ENCODE results near the gene PAIP2B. TPM values are rescaled to one million over a fixed set of nuclear protein-coding genes. Genes with fewer than 3 reads are reported as not detected.

Gene PAIP2B
- total and polyA plus RNA-seq, 2 of the 4 experiments (the other 2 are of a cell fraction): 0.15 to 0.18 TPM

- Histone ChIP-seq H3K9me3 (ENCODE audit: control insufficient read depth, insufficient read depth, low read length) (no peaks in the 10 kb centered on the region), H3K27me3 (ENCODE audit: control insufficient read depth, insufficient read depth, low read length) (peaks cover 14% of the 10 kb centered on the region), H3K36me3 (ENCODE audit: control insufficient read depth, insufficient read depth, low read length) (no peaks in the 10 kb centered on the region), H3K79me1 (ENCODE audit: low read depth in 1 of 2, low read length in 2 of 2) (no peaks in the 10 kb centered on the region), H4K20me1 (ENCODE audit: insufficient read depth, low read length) (no peaks in the 10 kb centered on the region), H3K14ac (replicated peaks; ENCODE audit: low read depth, low read length) (no peak overlapping the region), H3K56ac (ENCODE audit: extremely low read depth, insufficient read depth, low read length) (no peak overlapping the region), H3K4ac (ENCODE audit: low read depth, low read length) (no peak overlapping the region), H3K27ac (ENCODE audit: insufficient read depth, low read length) (no peak overlapping the region), H3K23ac (ENCODE audit: low read depth, low read length) (no peak overlapping the region), H2BK5ac (ENCODE audit: low read depth, low read length, poor library complexity, severe bottlenecking) (no peak overlapping the region), H3K9me1 (ENCODE audit: insufficient read depth, low read length) (no peaks in the 10 kb centered on the region), H4K5ac (ENCODE audit: low read depth, low read length) (no peak overlapping the region), H3K4me3 (ENCODE audit: insufficient read depth, low read depth, low read length) (no peak overlapping the region), H2BK15ac (ENCODE audit: low read depth, low read length) (no peak overlapping the region), H2AFZ (replicated peaks; ENCODE audit: low read length, poor library complexity) (no peak overlapping the region), H4K8ac (ENCODE audit: low read depth in 2 of 2, low read length in 2 of 2) (no peak overlapping the region), H3K4me2 (ENCODE audit: low read depth, low read length) (no peak overlapping the region), H2BK20ac (ENCODE audit: low read depth, low read length) (no peak overlapping the region), H3K9ac (ENCODE audit: low read depth, low read length) (no peak overlapping the region), H2AK5ac (ENCODE audit: low read depth, low read length) (no peak overlapping the region), H2BK120ac (ENCODE audit: low read depth, low read length) (no peak overlapping the region), H3K4me1 (ENCODE audit: control insufficient read depth, insufficient read depth, low read length) (no peaks in the 10 kb centered on the region), H2AK9ac (replicated peaks; ENCODE audit: low read depth, low read length, poor library complexity) (no peak overlapping the region), H3K18ac (ENCODE audit: low read depth, low read length) (no peak overlapping the region), H4K91ac (ENCODE audit: insufficient read depth, low read depth, low read length) (no peak overlapping the region)
- WGBS, 2 experiments (ENCODE audit: extremely low coverage in 2 of 2, insufficient read length in 1 of 2): 50% methylated on average over 1 of the region's 1 CpG; no CpG with 5 or more reads in 1 of the 2 experiments
- ChIA-PET CTCF (no interaction called here), POLR2A (ENCODE audit: unreplicated experiment) (no interaction called here)
- ATAC-seq (ENCODE audit: low read depth) (no peak), DNase-seq (no peak)
- intact Hi-C loops (cut with micrococcal nuclease) (no loop called here), dilution Hi-C loops (cut with HindIII; ENCODE audit: low sequenced_read_pairs, unreplicated experiment) (no loop called here), in situ Hi-C loops (cut with MboI; ENCODE audit: low sequenced_read_pairs) (no loop called here)
- BruUV-seq (replicated peaks): no TSS peak
- TF ChIP-seq CEBPB (IDR thresholded peaks at IDR 0.05; ENCODE audit: low read depth, low read length): no peak
- no peak for TF ChIP-seq USF2 (IDR thresholded peaks at IDR 0.05; ENCODE audit: low read depth, low read length)
- no peak for TF ChIP-seq RFX5 (IDR thresholded peaks at IDR 0.05; ENCODE audit: low read depth, low read length)
Measured at GRCh38 chr2:71173096-71173495, 53.8 kb downstream of the PAIP2B start.

All from IMR-90 (cell line).